ENCODE measurements around the gene TMED3. TPM values are rescaled to one million over a fixed set of nuclear protein-coding genes. Genes with fewer than 3 reads are reported as not detected.

TMED3 gene
- total RNA-seq, 1 donor: 104 TPM

- no peak for DNase-seq (ENCODE audit: low read depth)
- H3K4me3 ChIP-seq (ENCODE audit: low read depth, low read length): no peak overlapping the region
- TF ChIP-seq, protein P1, sequence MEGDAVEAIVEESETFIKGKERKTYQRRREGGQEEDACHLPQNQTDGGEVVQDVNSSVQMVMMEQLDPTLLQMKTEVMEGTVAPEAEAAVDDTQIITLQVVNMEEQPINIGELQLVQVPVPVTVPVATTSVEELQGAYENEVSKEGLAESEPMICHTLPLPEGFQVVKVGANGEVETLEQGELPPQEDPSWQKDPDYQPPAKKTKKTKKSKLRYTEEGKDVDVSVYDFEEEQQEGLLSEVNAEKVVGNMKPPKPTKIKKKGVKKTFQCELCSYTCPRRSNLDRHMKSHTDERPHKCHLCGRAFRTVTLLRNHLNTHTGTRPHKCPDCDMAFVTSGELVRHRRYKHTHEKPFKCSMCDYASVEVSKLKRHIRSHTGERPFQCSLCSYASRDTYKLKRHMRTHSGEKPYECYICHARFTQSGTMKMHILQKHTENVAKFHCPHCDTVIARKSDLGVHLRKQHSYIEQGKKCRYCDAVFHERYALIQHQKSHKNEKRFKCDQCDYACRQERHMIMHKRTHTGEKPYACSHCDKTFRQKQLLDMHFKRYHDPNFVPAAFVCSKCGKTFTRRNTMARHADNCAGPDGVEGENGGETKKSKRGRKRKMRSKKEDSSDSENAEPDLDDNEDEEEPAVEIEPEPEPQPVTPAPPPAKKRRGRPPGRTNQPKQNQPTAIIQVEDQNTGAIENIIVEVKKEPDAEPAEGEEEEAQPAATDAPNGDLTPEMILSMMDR (IDR thresholded peaks at IDR 0.05; ENCODE audit: insufficient read depth, low read depth, low read length): no peak
These were observed 41.3 kb downstream of the TMED3 start for GRCh38 chr15:79352206-79352605.

- DNase-seq (ENCODE audit: low read depth): no peak
- TF ChIP-seq, protein P1 (IDR thresholded peaks at IDR 0.05; ENCODE audit: insufficient read depth, low read depth, low read length): no peak
- H3K4me3 ChIP-seq (ENCODE audit: low read depth, low read length): no peak overlapping the region
These were observed 46.7 kb downstream of the TMED3 start for GRCh38 chr15:79357566-79357965.

GRCh38 chr15:79358069-79358468 is 47.2 kb downstream of the TMED3 start:
- TF ChIP-seq, protein P1 (IDR thresholded peaks at IDR 0.05; ENCODE audit: insufficient read depth, low read depth, low read length): no peak
- DNase-seq (ENCODE audit: low read depth): no peak
- H3K4me3 ChIP-seq (ENCODE audit: low read depth, low read length): no peak overlapping the region

GRCh38 chr15:79364571-79365240 is 53.8 kb downstream of the TMED3 start:
- TF ChIP-seq, protein P1 (IDR thresholded peaks at IDR 0.05; ENCODE audit: insufficient read depth, low read depth, low read length): peak; percentile 30

GRCh38 chr15:79365765-79366164 is 54.9 kb downstream of the TMED3 start:
- H3K4me3 ChIP-seq (ENCODE audit: low read depth, low read length): no peak overlapping the region
- DNase-seq (ENCODE audit: low read depth): peak; percentile 18
- TF ChIP-seq, protein P1 (IDR thresholded peaks at IDR 0.05; ENCODE audit: insufficient read depth, low read depth, low read length): no peak

More at GRCh38 chr15:79364571-79365240, 53.8 kb downstream of the TMED3 start:
- no peak overlapping the region for H3K4me3 ChIP-seq (ENCODE audit: low read depth, low read length)
- DNase-seq (ENCODE audit: low read depth): no peak

DNA sequence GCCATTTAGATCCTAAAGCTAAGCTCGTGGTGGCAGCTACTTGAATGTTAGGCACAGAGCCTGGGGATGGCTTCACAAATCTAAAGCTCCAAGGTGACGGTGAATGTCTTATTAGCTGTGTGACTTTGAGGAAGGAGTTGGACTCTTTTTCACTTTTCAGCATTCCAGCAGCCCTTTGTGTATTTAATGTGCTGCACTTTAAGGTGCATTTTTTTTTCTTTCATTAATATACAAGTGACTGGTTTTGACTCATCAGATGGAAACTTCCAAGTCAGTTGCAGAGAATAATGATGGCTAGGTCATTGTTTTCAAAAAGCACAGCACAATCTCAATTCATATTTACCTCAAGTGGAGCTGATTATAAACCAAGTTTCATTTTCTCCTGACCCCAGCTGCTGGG is 55.8 kb downstream of the TMED3 start:
- TF ChIP-seq, protein P1 (IDR thresholded peaks at IDR 0.05; ENCODE audit: insufficient read depth, low read depth, low read length): no peak
- no peak overlapping the region for H3K4me3 ChIP-seq (ENCODE audit: low read depth, low read length)
- DNase-seq (ENCODE audit: low read depth): no peak

GRCh38 chr15:79370716-79371115 is 59.8 kb downstream of the TMED3 start:
- TF ChIP-seq, protein P1 (IDR thresholded peaks at IDR 0.05; ENCODE audit: insufficient read depth, low read depth, low read length): no peak
- peak; percentile 76 for DNase-seq (ENCODE audit: low read depth)
- no peak overlapping the region for H3K4me3 ChIP-seq (ENCODE audit: low read depth, low read length)
